K562 (cell line): Measurements from ENCODE around the gene CDH2. TPM values are rescaled to one million over a fixed set of nuclear protein-coding genes. Genes with fewer than 3 reads are reported as not detected.
A peak's percentile ranks its signal among the peaks of the same experiment; 100 is the strongest.

Experiments used
- ATAC-seq: fragments of 200-7000 bp; cut with Tn5 transposase; 3 replicates; pipeline ENCODE4 v1.9.1; 2020; ENCODE audit warnings: moderate library complexity
- BruUV-seq: library from RNA; stranded (reverse); fragments of 400-500 nt; replicated peaks from 2 replicates; lab custom pipeline; 2021; lab: Mats Ljungman, UMichigan
- CTCF ChIA-PET: fragments of 300-600 bp; formaldehyde crosslinking; extraction: SDS; loops from one replicate; lab custom pipeline; 2021; ENCODE audit warnings: low intra/inter-chr PET ratio; lab: Yijun Ruan, JAX
- POLR2A ChIA-PET: fragments of 300-600, 350-650 bp; sonication (Branson Sonifier 250); formaldehyde crosslinking; extraction: SDS; loops from one replicate; lab custom pipeline; 2021; ENCODE audit warnings: antibody characterized with exemption, inconsistent platforms; lab: Yijun Ruan, JAX
- DNase-seq, 4 experiments: peaks; one replicate each; pipeline versions ENCODE4 v3.0.0 to v3.0.0-alpha.2; 2011 to 2018; ENCODE audit warnings: low spot score in 3 of 4, mixed read lengths in 3 of 4; ENCODE audit errors: extremely low read depth in 1 of 4
- FAIRE-seq: peaks from 2 replicates; lab custom pipeline; 2011; peaks lifted over from hg19 to GRCh38; lab: Jason Lieb, UNC
- H2AFZ ChIP-seq: 2 replicates; pipeline ENCODE4 v1.6.0; 2011; ENCODE audit warnings: low read depth, low read length, control low read depth, inconsistent platforms
- H3K27ac ChIP-seq: fragments of 200-600 bp; 3 replicates; pipeline ENCODE4 v1.8.0; 2011; ENCODE audit warnings: low read depth, mild to moderate bottlenecking, control low read depth, inconsistent platforms, low read length, moderate library complexity, mixed read lengths; ENCODE audit errors: extremely low read depth
- H3K27me3 ChIP-seq, 2 experiments: fragments of 300-600 bp in 1 of 2; 2 replicates in 1 of 2; 3 replicates in 1 of 2; pipeline versions ENCODE4 v1.6.0 to v1.8.0; 2011; ENCODE audit warnings: inconsistent platforms in 2 of 2, low read length in 2 of 2, mild to moderate bottlenecking in 1 of 2, mixed read lengths in 1 of 2, moderate library complexity in 1 of 2; ENCODE audit not compliant: control insufficient read depth in 2 of 2, insufficient read depth in 2 of 2
- H3K36me3 ChIP-seq: fragments of 300-600 bp; 3 replicates; pipeline ENCODE4 v1.8.0; 2011; ENCODE audit warnings: mild to moderate bottlenecking, low read length, inconsistent platforms; ENCODE audit not compliant: control insufficient read depth, insufficient read depth
- H3K4me1 ChIP-seq, 2 experiments: fragments of 200-600 bp in 1 of 2; replicated peaks in 1 of 2; 2 replicates in 1 of 2; 3 replicates in 1 of 2; pipeline versions ENCODE4 v1.5.1 to v1.8.0; 2011; ENCODE audit warnings: inconsistent platforms in 2 of 2, low read length in 2 of 2, mild to moderate bottlenecking in 1 of 2, mixed read lengths in 1 of 2, moderate library complexity in 1 of 2; ENCODE audit not compliant: control insufficient read depth in 2 of 2, insufficient read depth in 2 of 2
- H3K4me2 ChIP-seq: 2 replicates; pipeline ENCODE4 v1.6.1; 2011; ENCODE audit warnings: low read length, control low read depth, inconsistent platforms, mixed read lengths; ENCODE audit not compliant: insufficient read depth
- H3K4me3 ChIP-seq: fragments of 200-600 bp; sonication (generic), shearing (Covaris generic); 2 replicates; pipeline ENCODE4 v1.5.1; 2016; ENCODE audit warnings: control low read depth, inconsistent platforms
- H3K79me2 ChIP-seq: fragments of 200-600 bp; 3 replicates; pipeline ENCODE4 v1.8.0; 2011; ENCODE audit warnings: low read length, inconsistent platforms; ENCODE audit not compliant: control insufficient read depth, insufficient read depth
- H3K9ac ChIP-seq, 2 experiments: 2 replicates each; pipeline versions ENCODE4 v1.6.0 to v1.6.1; 2011; ENCODE audit warnings: low read depth in 2 of 2, low read length in 2 of 2, control low read depth in 1 of 2, inconsistent platforms in 1 of 2, mild to moderate bottlenecking in 1 of 2, mixed read lengths in 1 of 2; ENCODE audit not compliant: insufficient read depth in 1 of 2
- H3K9me1 ChIP-seq: one replicate; pipeline ENCODE4 v1.6.0; 2011; ENCODE audit warnings: inconsistent platforms, mild to moderate bottlenecking, low read length, moderate library complexity; ENCODE audit not compliant: control insufficient read depth, insufficient read depth
- H3K9me3 ChIP-seq: replicated peaks from 2 replicates; pipeline ENCODE4 v1.5.1; 2011; ENCODE audit warnings: low read depth, low read length, inconsistent platforms; ENCODE audit not compliant: control insufficient read depth, insufficient read depth
- H4K20me1 ChIP-seq: replicated peaks from 2 replicates; pipeline ENCODE4 v1.6.1; 2011; ENCODE audit warnings: low read length, inconsistent platforms, mixed read lengths; ENCODE audit not compliant: control insufficient read depth, insufficient read depth
- CHD2 ChIP-seq: IDR thresholded peaks from 2 replicates; pipeline ENCODE4 v1.6.1; 2011; ENCODE audit warnings: low read depth, low read length
- EWSR1 ChIP-seq: fragments of 450-650 bp; IDR thresholded peaks from 2 replicates; pipeline ENCODE4 v1.6.1; 2018; ENCODE audit warnings: borderline replicate concordance, mild to moderate bottlenecking, low read depth, moderate library complexity; ENCODE audit not compliant: partially characterized antibody
- FOXJ2 ChIP-seq: fragments of 200-800 bp; sonication (Bioruptor generic); IDR thresholded peaks from 2 replicates; pipeline ENCODE4 v1.6.1; 2016; ENCODE audit warnings: missing genetic modification characterization, missing compliant biosample characterization
- MAFF ChIP-seq: IDR thresholded peaks from 2 replicates; pipeline ENCODE4 v1.6.1; 2012; ENCODE audit warnings: low read length, improper control_type of control experiment
- ZNF324 ChIP-seq: fragments of 250-450 bp; sonication (Bioruptor Pico); IDR thresholded peaks from 2 replicates; pipeline ENCODE4 v1.4.0; 2020; ENCODE audit warnings: mild to moderate bottlenecking
- ZNF449 ChIP-seq: fragments of 250-450 bp; sonication (Bioruptor Pico); IDR thresholded peaks from 2 replicates; pipeline ENCODE4 v1.8.0; 2022; ENCODE audit warnings: moderate library complexity, mild to moderate bottlenecking, inconsistent platforms
- WGBS: fragments of 100-300 bp; shearing (Covaris generic); methylation state at CpG from one replicate; pipeline ENCODE4 v1.1.6; 2016; ENCODE audit warnings: low coverage, mixed read lengths; ENCODE audit not compliant: insufficient coverage; ENCODE audit errors: missing lambda C conversion rate; 5-methylcytosine and 5-hydroxymethylcytosine counted together
- in situ Hi-C: fragments of 300-500 bp; cut with MboI; formaldehyde crosslinking; loops from 4 replicates; pipeline ENCODE4 v1.15.0; 2018; ENCODE audit warnings: inconsistent platforms, mixed read lengths
- intact Hi-C: fragments of 100-400 bp; cut with micrococcal nuclease; formaldehyde crosslinking; loops from 2 replicates; pipeline ENCODE4 v1.14.2; 2022
- polyA plus RNA-seq, 8 experiments: library from polyadenylated mRNA; depleted of rRNA in 4 of 8; stranded (reverse) in 5 of 8; unstranded in 3 of 8; fragments of >200 nt; fragmentation: Nextera tagmentation in 2 of 8; fragmentation: Illumina TruSeq in 1 of 8; extraction: Ambion mirVana in 2 of 8; extraction: Trizol in 1 of 8; gene quantifications; 2 replicates each; pipeline versions ENCODE4 v1.2.1 to v1.2.3, GENCODE V29; 2011 to 2014; ENCODE audit warnings: inconsistent platforms in 1 of 8, missing spikeins in 1 of 8
- total RNA-seq, 7 experiments: library from RNA; depleted of rRNA in 6 of 7; stranded (reverse); fragments of >200 nt in 6 of 7; fragmentation: Illumina TruSeq in 2 of 7; extraction: Trizol in 2 of 7; gene quantifications; 2 replicates each; pipeline versions ENCODE4 v1.2.1 to v1.2.3, GENCODE V29; 2011 to 2021; ENCODE audit warnings: low replicate concordance in 1 of 7

Gene CDH2
- total and polyA plus RNA-seq, 9 of the 15 experiments (the other 6 are each of a cell fraction or from before 2014, with no cell fraction given) = 0.04 TPM; not detected in 8

DNA sequence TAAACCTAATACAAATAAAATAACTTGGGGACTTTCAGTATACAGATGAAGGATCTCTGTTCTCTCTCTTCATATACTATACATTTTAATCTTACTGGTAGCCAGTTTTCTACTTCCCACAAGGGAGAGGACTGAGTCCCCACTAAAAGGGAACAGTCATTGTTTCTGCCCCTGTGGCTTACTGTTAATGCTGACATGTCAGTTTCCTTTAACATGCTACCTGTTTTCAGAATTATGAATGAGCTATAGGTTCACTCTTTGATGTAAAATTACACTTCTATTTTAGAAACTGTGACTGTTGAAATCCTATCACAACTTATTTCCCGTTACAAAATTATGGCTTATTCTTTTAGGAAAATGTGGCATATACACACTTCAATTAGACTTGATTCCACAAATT lies 207.7 kb downstream of the CDH2 start:
- FAIRE-seq = no peak

DNA sequence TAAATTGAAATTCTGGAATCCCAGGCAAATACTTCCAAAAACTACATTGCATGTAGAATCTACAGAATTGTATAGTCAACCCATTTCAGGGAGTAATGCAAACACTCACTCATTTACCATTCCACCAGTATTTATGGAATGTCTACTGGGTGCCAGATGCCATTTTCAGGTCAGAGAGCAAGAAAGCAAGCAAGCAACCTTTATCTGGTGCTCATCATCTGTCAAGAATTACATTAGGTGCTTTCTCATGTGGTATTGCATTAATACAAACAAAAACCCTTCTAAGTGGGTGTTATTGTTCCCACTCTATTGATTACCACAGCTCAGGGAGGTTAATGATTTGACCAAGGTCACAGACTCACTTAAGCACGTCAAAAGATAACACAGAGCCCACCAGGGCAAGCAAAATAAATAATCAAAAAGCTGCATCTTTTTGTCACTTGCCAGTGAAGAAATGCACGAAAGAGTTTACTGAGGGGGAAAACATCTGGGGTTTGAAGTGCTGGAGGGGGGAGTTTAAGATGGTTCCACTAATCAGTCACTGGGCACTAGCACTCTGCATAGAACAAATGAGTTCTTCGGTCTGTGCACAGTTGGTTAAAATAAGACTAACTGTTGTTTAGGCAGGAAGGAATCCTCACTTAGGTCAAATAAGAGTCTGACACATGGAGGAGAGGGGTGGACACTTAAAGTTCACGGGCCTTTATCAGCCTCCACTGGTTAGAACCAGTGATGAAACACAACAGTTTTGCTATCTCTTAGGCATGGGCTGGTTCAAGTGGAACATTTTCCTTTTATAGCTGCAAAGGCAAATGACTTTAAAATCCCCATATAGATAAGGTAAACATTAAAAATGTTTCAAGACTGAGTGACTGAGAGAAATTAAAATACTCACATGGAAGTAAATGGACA lies 208.8 kb downstream of the CDH2 start:
- H3K27ac ChIP-seq = no peak overlapping the region
- FAIRE-seq (no peak), DNase-seq (no peak), ATAC-seq (no peak)
- no peaks in the 10 kb centered on the region for H3K27me3 ChIP-seq
- no peaks in the 10 kb centered on the region for H3K9me3 ChIP-seq
- H4K20me1 ChIP-seq = no peaks in the 10 kb centered on the region
- in situ Hi-C loops (no loop called here), intact Hi-C loops (no loop called here)
- H2AFZ ChIP-seq = no peak overlapping the region
- H3K36me3 ChIP-seq = no peaks in the 10 kb centered on the region
- H3K4me1 ChIP-seq = no peaks in the 10 kb centered on the region
- H3K9me1 ChIP-seq = no peaks in the 10 kb centered on the region
- no peaks in the 10 kb centered on the region for H3K79me2 ChIP-seq
- H3K4me3 ChIP-seq = no peak overlapping the region
- BruUV-seq = no TSS peak
- ChIA-PET POLR2A (no interaction called here), CTCF (no interaction called here)
- H3K9ac ChIP-seq = no peak overlapping the region
- H3K4me2 ChIP-seq = no peak overlapping the region
- 0% methylated on average over 4 of the region's 4 CpGs for WGBS
- TF ChIP-seq CHD2 (no peak), FOXJ2 (no peak), ZNF324 (CRISPR knock-in tag) (no peak), ZNF449 (CRISPR knock-in tag) (no peak)

More for the DNA sequence above, 207.7 kb downstream of the CDH2 start:
- no peak overlapping the region for H3K4me2 ChIP-seq
- ATAC-seq = no peak
- POLR2A ChIA-PET = no interaction called here
- H2AFZ ChIP-seq = no peak overlapping the region
- no peaks in the 10 kb centered on the region for H3K9me3 ChIP-seq
- H4K20me1 ChIP-seq = no peaks in the 10 kb centered on the region
- no peak for DNase-seq
- H3K4me3 ChIP-seq = no peak overlapping the region
- H3K9me1 ChIP-seq = no peaks in the 10 kb centered on the region
- H3K9ac ChIP-seq = no peak overlapping the region
- TF ChIP-seq MAFF (0 out of 2 replicates have a peak, but pooled peaks have one; percentile 27), EWSR1 (no peak)
- 5% methylated on average over 1 of the region's 1 CpG for WGBS
- no peaks in the 10 kb centered on the region for H3K36me3 ChIP-seq
- in situ Hi-C loops = no loop called here
- H3K4me1 ChIP-seq = no peaks in the 10 kb centered on the region
- no peak overlapping the region for H3K27ac ChIP-seq
- no peaks in the 10 kb centered on the region for H3K27me3 ChIP-seq
- intact Hi-C loops = no loop called here
- BruUV-seq = no TSS peak
- H3K79me2 ChIP-seq = no peaks in the 10 kb centered on the region
- CTCF ChIA-PET = no interaction called here
